HCT116 (cell line): Measurements from ENCODE around the gene ZNHIT1.

ENCODE experiments used
- EGR1 ChIP-seq: IDR thresholded peaks from 2 replicates; pipeline ENCODE4 v1.6.1; 2012; ENCODE audit warnings: low read depth
- POLR2A ChIP-seq: IDR thresholded peaks from 2 replicates; pipeline ENCODE4 v1.7.0; 2011; ENCODE audit warnings: borderline replicate concordance; ENCODE audit not compliant: insufficient read depth, insufficient read length; ENCODE audit errors: extremely low read depth
- POLR2AphosphoS5 ChIP-seq: IDR thresholded peaks from 2 replicates; pipeline ENCODE4 v1.6.1; 2011; ENCODE audit warnings: mild to moderate bottlenecking, low read depth, low read length, moderate library complexity

- no peak for TF ChIP-seq EGR1
- no peak for TF ChIP-seq POLR2AphosphoS5
- no peak for TF ChIP-seq POLR2A
These were observed 46.5 kb upstream of the ZNHIT1 start for GRCh38 chr7:101171442-101171837.
